Measurements from ENCODE around the gene SDC4.

SDC4 gene

DNA sequence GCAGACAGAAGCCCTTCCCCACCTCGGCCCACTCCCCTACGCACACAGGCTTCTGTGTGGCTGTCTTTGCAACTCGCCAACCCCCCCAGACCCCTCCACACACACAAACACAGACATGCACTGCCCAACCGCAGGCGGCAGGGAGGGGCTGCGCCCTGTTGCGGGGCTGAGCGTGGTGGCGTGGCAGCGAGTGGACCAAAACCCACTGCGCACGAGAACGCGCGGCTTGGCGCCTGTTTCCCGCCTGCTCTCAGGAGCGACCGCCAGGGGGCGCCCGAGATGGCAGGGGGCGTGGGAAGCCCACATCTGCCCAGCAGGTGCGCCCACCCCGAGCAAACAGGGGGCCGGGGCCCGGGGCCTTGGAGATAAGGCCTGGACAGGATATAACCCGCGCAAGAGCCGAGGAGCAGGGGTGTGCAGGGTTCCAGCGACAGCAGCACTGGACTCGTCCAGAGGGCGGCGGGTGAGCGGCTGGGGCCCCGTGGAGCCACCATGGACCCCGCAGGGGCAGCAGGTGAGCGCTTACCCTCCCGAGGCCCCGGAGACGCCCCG lies 41.7 kb downstream of the SDC4 start, which contains the start of gene RBPJL:
Gene RBPJL, plus strand, starts transcription at position 410 of the 552 bp plus-strand sequence. Its CDS starts 83 bp downstream, at position 493.
- in situ Hi-C loops (cut with HindIII; ENCODE audit: low sequenced_read_pairs) = loop anchor here (5.0 kb wide), 2 partner anchors 71 to 151 kb away; partner anchors contain the start of gene TP53TG5
- TF ChIP-seq CTCF (IDR thresholded peaks at IDR 0.05; ENCODE audit: low read depth, low read length, missing control alignments) = peak; percentile 74
- no peak within 1 kb of the TSS for H3K4me3 ChIP-seq (ENCODE audit: low read depth, low read length)
- no peak for DNase-seq (ENCODE audit: low read depth)

- in situ Hi-C loops (cut with HindIII; ENCODE audit: low sequenced_read_pairs) = loop anchor here (5.0 kb wide), 2 partner anchors 72 to 152 kb away; partner anchors contain the start of gene TP53TG5
- DNase-seq (ENCODE audit: low read depth) = no peak
- no peak for TF ChIP-seq CTCF (IDR thresholded peaks at IDR 0.05; ENCODE audit: low read depth, low read length, missing control alignments)
- no peak overlapping the region for H3K4me3 ChIP-seq (ENCODE audit: low read depth, low read length)
Measured at GRCh38 chr20:45305262-45305661, 43.0 kb downstream of the SDC4 start.

- TF ChIP-seq CTCF (IDR thresholded peaks at IDR 0.05; ENCODE audit: low read depth, low read length, missing control alignments) = no peak
- no peak for DNase-seq (ENCODE audit: low read depth)
- no peak overlapping the region for H3K4me3 ChIP-seq (ENCODE audit: low read depth, low read length)
- in situ Hi-C loops (cut with HindIII; ENCODE audit: low sequenced_read_pairs) = no loop called here
Measured at GRCh38 chr20:45304464-45304999, 43.7 kb downstream of the SDC4 start.

- in situ Hi-C loops (cut with HindIII; ENCODE audit: low sequenced_read_pairs) = no loop called here
- TF ChIP-seq CTCF (IDR thresholded peaks at IDR 0.05; ENCODE audit: low read depth, low read length, missing control alignments) = no peak
- DNase-seq (ENCODE audit: low read depth) = no peak
- no peak overlapping the region for H3K4me3 ChIP-seq (ENCODE audit: low read depth, low read length)
Measured at GRCh38 chr20:45303586-45304463, 44.4 kb downstream of the SDC4 start.

DNA sequence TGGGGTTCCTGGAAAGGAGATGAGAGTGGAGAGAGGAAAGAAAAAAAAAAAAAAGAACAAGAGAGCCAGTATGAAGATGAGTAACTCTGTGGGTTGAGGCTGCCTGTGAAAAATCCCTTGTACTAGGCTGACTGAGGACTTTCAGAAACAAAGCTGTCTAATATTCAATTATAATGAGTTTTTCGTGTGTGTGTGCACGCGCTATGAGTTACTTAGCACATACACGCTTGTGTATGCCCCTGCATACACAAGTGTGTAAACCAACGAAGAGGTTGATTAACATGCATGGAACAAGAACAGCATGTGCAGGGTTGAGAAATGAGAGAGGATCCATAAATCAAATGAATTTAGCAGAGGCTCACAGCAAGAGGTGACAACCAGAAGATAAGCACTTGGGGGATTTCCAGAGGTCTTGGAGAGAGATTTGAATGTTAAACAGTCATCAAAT lies 46.4 kb downstream of the SDC4 start:
- in situ Hi-C loops (cut with HindIII; ENCODE audit: low sequenced_read_pairs) = no loop called here
- no peak overlapping the region for H3K4me3 ChIP-seq (ENCODE audit: low read depth, low read length)
- TF ChIP-seq CTCF (IDR thresholded peaks at IDR 0.05; ENCODE audit: low read depth, low read length, missing control alignments) = no peak
- no peak for DNase-seq (ENCODE audit: low read depth)

DNA sequence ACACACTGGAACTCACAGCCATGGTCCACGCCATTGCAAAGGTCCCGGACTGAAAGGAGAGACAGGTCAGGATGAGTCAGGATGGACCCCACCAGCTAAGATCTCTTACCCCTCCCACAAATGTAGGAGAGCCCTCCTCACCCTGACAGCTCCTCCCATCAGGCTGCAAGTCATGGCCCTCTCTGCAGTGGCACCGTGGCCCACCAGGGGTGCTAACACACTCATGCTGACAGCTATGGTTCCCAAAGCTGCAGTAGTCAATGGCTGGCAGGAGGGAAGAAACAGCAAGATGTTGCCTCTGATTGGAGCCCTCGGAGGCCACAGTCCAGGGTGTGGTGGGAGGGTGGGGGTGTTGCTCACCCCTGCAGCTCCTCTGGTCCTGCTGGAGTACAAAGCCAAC lies 47.3 kb downstream of the SDC4 start:
- DNase-seq (ENCODE audit: low read depth) = no peak
- H3K4me3 ChIP-seq (ENCODE audit: low read depth, low read length) = no peak overlapping the region
- TF ChIP-seq CTCF (IDR thresholded peaks at IDR 0.05; ENCODE audit: low read depth, low read length, missing control alignments) = peak; percentile 42
- in situ Hi-C loops (cut with HindIII; ENCODE audit: low sequenced_read_pairs) = no loop called here

Data from astrocyte of the cerebellum (primary cell).